SK-N-SH (cell line): ENCODE data around the gene BABAM2. TPM values are rescaled to one million over a fixed set of nuclear protein-coding genes. Genes with fewer than 3 reads are reported as not detected.

Experiments used
- CTCF ChIA-PET: fragments of 300-600, 350-600 bp; formaldehyde crosslinking; extraction: SDS; loops from one replicate; lab custom pipeline; 2021; lab: Yijun Ruan, JAX
- POLR2A ChIA-PET: fragments of 350-600 bp; sonication (Branson Sonifier 250); formaldehyde crosslinking; extraction: SDS; loops from one replicate; lab custom pipeline; 2020; ENCODE audit warnings: antibody characterized with exemption, inconsistent platforms; lab: Yijun Ruan, JAX
- DNase-seq: peaks from one replicate; pipeline ENCODE4 v3.0.0; 2012
- H2AFZ ChIP-seq: fragments of 200-600 bp; sonication (generic); 2 replicates; pipeline ENCODE4 v1.8.1; 2016; ENCODE audit warnings: antibody characterized with exemption, mild to moderate bottlenecking, low read depth
- H3F3A ChIP-seq: fragments of 200-600 bp; sonication (generic); replicated peaks from 2 replicates; pipeline ENCODE3; 2016; ENCODE audit warnings: antibody characterized with exemption, mild to moderate bottlenecking; ENCODE audit not compliant: insufficient read depth
- H3K27ac ChIP-seq, 2 experiments: fragments of 200-500 bp in 1 of 2; fragments of 200-600 bp in 1 of 2; sonication (Bioruptor generic) in 1 of 2; sonication (generic), shearing (Covaris generic) in 1 of 2; 2 replicates each; pipeline versions ENCODE4 v1.5.1 to v1.6.1; 2014 to 2016; ENCODE audit warnings: low read depth in 2 of 2, inconsistent platforms in 1 of 2, low read length in 1 of 2, mild to moderate bottlenecking in 1 of 2, mixed read lengths in 1 of 2
- H3K27me3 ChIP-seq: fragments of 200-600 bp; sonication (generic), shearing (Covaris generic); 2 replicates; pipeline ENCODE4 v1.6.1; 2016; ENCODE audit warnings: mixed run types; ENCODE audit not compliant: insufficient read depth
- H3K36me3 ChIP-seq, 2 experiments: fragments of 200-500 bp in 1 of 2; fragments of 200-600 bp in 1 of 2; sonication (Bioruptor generic) in 1 of 2; sonication (generic) in 1 of 2; replicated peaks in 1 of 2; 2 replicates each; pipeline versions ENCODE3 to v1.5.1; 2014 to 2016; ENCODE audit warnings: low read length in 1 of 2, mild to moderate bottlenecking in 1 of 2; ENCODE audit not compliant: insufficient read depth in 2 of 2, control insufficient read depth in 1 of 2
- H3K4me1 ChIP-seq, 2 experiments: fragments of 200-500 bp in 1 of 2; fragments of 200-600 bp in 1 of 2; sonication (Bioruptor generic) in 1 of 2; sonication (generic), shearing (Covaris generic) in 1 of 2; 2 replicates each; pipeline versions ENCODE4 v1.5.1 to v1.6.1; 2014 to 2016; ENCODE audit warnings: low read depth in 1 of 2, low read length in 1 of 2, mixed run types in 1 of 2; ENCODE audit not compliant: insufficient read depth in 2 of 2, control insufficient read depth in 1 of 2
- H3K4me2 ChIP-seq: fragments of 200-600 bp; sonication (generic), shearing (Covaris generic); 2 replicates; pipeline ENCODE4 v1.6.1; 2017; ENCODE audit warnings: mixed run types
- H3K4me3 ChIP-seq, 2 experiments: fragments of 200-500 bp in 1 of 2; fragments of 200-600 bp in 1 of 2; sonication (Bioruptor generic) in 1 of 2; sonication (generic), shearing (Covaris generic) in 1 of 2; 2 replicates each; pipeline versions ENCODE4 v1.5.1 to v1.8.1; 2014 to 2016; ENCODE audit warnings: low read depth in 2 of 2, inconsistent platforms in 1 of 2, low read length in 1 of 2, mild to moderate bottlenecking in 1 of 2, mixed read lengths in 1 of 2, moderate library complexity in 1 of 2
- H3K79me2 ChIP-seq: fragments of 200-600 bp; sonication (generic); 2 replicates; pipeline ENCODE4 v1.8.1; 2017; ENCODE audit warnings: mild to moderate bottlenecking; ENCODE audit not compliant: insufficient read depth
- H3K9ac ChIP-seq: fragments of 200-600 bp; sonication (generic); 2 replicates; pipeline ENCODE4 v1.6.1; 2017; ENCODE audit warnings: mixed run types
- H3K9me2 ChIP-seq: fragments of 200-600 bp; sonication (generic); 2 replicates; pipeline ENCODE4 v1.6.1; 2017; ENCODE audit warnings: mixed run types
- H3K9me3 ChIP-seq: fragments of 200-600 bp; sonication (generic); 2 replicates; pipeline ENCODE4 v1.6.1; 2017; ENCODE audit warnings: mixed run types, mild to moderate bottlenecking, moderate library complexity
- H4K20me1 ChIP-seq: fragments of 200-600 bp; sonication (generic); 2 replicates; pipeline ENCODE4 v1.6.1; 2017; ENCODE audit warnings: mild to moderate bottlenecking, mixed run types; ENCODE audit not compliant: insufficient read depth
- EP300 ChIP-seq, 2 experiments: IDR thresholded peaks; 2 replicates each; pipeline versions ENCODE4 v1.4.0 to v1.6.1; 2012; ENCODE audit warnings: borderline replicate concordance in 1 of 2, low read depth in 1 of 2, low read length in 1 of 2
- FOSL2 ChIP-seq: IDR thresholded peaks from 2 replicates; pipeline ENCODE4 v1.4.0; 2012; ENCODE audit warnings: low read depth, mild to moderate bottlenecking, moderate library complexity, borderline replicate concordance
- FOXJ3 ChIP-seq: sonication (generic); formaldehyde crosslinking; IDR thresholded peaks from 2 replicates; pipeline ENCODE4 v1.5.1; 2020; ENCODE audit warnings: mild to moderate bottlenecking, missing genetic modification reagents
- GATA2 ChIP-seq: sonication (generic); formaldehyde crosslinking; IDR thresholded peaks from 2 replicates; pipeline ENCODE4 v1.5.0; 2020; ENCODE audit warnings: mild to moderate bottlenecking, missing genetic modification reagents
- MAX ChIP-seq: IDR thresholded peaks from 2 replicates; pipeline ENCODE4 v1.4.0; 2012; ENCODE audit warnings: low read depth
- MEF2A ChIP-seq: IDR thresholded peaks from 2 replicates; pipeline ENCODE4 v1.4.0; 2012; ENCODE audit warnings: low read depth, borderline replicate concordance
- MXI1 ChIP-seq: IDR thresholded peaks from 2 replicates; pipeline ENCODE4 v1.6.1; 2012; ENCODE audit warnings: mild to moderate bottlenecking, low read depth, low read length, improper control_type of control experiment
- NFIC ChIP-seq: IDR thresholded peaks from 2 replicates; pipeline ENCODE4 v1.4.0; 2012; ENCODE audit warnings: borderline replicate concordance
- NRF1 ChIP-seq: IDR thresholded peaks from 2 replicates; pipeline ENCODE4 v1.6.1; 2012; ENCODE audit warnings: low read depth, mild to moderate bottlenecking, low read length
- RCOR1 ChIP-seq: fragments of 150-350 bp; IDR thresholded peaks from 2 replicates; pipeline ENCODE4 v1.6.1; 2017; ENCODE audit warnings: antibody characterized with exemption, low read length
- RFX5 ChIP-seq: IDR thresholded peaks from 2 replicates; pipeline ENCODE4 v1.6.1; 2012; ENCODE audit warnings: mild to moderate bottlenecking, improper control_type of control experiment, low read length
- SMC3 ChIP-seq: IDR thresholded peaks from 2 replicates; pipeline ENCODE4 v1.6.1; 2012; ENCODE audit warnings: low read depth, low read length, improper control_type of control experiment
- TCF12 ChIP-seq: IDR thresholded peaks from 2 replicates; pipeline ENCODE4 v1.4.0; 2012
- ZBTB33 ChIP-seq: IDR thresholded peaks from 2 replicates; pipeline ENCODE4 v1.4.0; 2012; ENCODE audit warnings: low read depth, borderline replicate concordance
- WGBS: methylation state at CpG from one replicate; pipeline ENCODE4 v1.1.6; 2017; ENCODE audit warnings: low lambda C conversion rate; 5-methylcytosine and 5-hydroxymethylcytosine counted together
- polyA plus RNA-seq, 3 experiments: library from polyadenylated mRNA; depleted of rRNA; stranded (reverse); fragments of >200 nt; gene quantifications; 2 replicates each; pipeline ENCODE4 v1.2.3, GENCODE V29; 2012

Gene BABAM2
- polyA plus RNA-seq, 1 of the 3 experiments (the other 2 are of a cell fraction): 34.0 TPM

- no peak overlapping the region for H3K4me2 ChIP-seq
- no peak for TF ChIP-seq MAX
- 0 out of 2 replicates have a peak, but pooled peaks have one; percentile 13 for TF ChIP-seq GATA2 (CRISPR knock-in tag)
- H2AFZ ChIP-seq: no peak overlapping the region
- no peaks in the 10 kb centered on the region for H3K9me2 ChIP-seq
- POLR2A ChIA-PET: interaction anchor here (1.1 to 2.1 kb wide), 3 partner anchors 14 to 49 kb away, joined by 3 to 5 read pairs (median 3); no protein-coding TSS in a partner anchor
- H3K9me3 ChIP-seq: no peaks in the 10 kb centered on the region
- H3K27ac ChIP-seq: no peak overlapping the region
- peaks cover 13 to 38% of the 10 kb centered on the region in 2 experiments; a peak in 2 of 4 replicates for H3K4me1 ChIP-seq
- no peaks in the 10 kb centered on the region for H4K20me1 ChIP-seq
- H3K4me3 ChIP-seq: no peak overlapping the region
- H3F3A ChIP-seq: peaks cover 11% of the 10 kb centered on the region
- H3K27me3 ChIP-seq: no peaks in the 10 kb centered on the region
- no peaks in the 10 kb centered on the region for H3K36me3 ChIP-seq
- 87% methylated on average over 17 of the region's 17 CpGs for WGBS
- no peaks in the 10 kb centered on the region for H3K79me2 ChIP-seq
- CTCF ChIA-PET: interaction anchor here (0.7 to 1.9 kb wide), 8 partner anchors 9 to 618 kb away, joined by 3 to 9 read pairs (median 4); no protein-coding TSS in a partner anchor
- no peak for DNase-seq
- no peak overlapping the region for H3K9ac ChIP-seq
These were observed 450.8 kb downstream of the BABAM2 start for GRCh38 chr2:28341208-28341891.

DNA sequence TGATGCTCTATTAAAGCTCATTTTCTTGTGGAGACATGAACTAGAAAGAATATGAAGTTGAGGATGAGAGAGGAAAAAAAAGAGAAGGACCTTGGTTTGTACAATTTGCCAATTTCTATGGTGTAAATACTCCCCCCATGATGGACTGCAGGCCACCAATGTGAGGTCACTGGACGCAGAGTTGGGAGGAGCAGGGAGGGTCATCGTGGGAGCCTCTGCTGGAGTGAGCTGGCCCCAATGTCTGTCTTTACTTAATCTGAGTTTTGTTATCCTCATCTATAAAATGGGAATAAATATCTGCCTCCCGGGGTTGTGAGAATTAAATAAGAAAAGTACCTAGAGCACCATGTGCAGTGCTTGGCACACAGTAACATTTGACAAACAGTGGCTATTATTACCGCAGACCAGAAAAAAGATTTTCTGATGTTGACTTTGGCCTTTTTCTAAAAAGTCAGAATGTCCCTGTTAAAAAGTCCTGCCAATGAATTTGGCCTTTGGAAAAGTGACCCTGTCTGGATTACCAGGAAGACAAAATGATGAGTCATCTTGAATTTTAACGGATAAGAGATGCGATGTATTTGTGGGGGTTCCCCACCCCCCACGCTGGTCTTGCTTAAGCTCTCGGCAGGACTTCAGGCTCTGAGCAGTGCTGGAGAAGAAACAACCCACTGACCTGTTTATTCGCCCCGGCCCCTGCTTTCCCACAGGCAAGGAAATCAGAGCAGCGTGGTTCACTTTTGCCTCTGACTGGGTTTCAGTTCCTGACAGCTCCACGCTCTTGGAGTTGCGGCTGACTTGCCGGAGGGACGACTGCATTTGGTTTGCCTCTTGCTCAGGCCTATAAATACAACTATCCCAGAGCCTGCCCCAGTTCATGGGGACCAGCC lies 451.8 kb downstream of the BABAM2 start:
- Histone ChIP-seq H3K9me2 (no peaks in the 10 kb centered on the region), H2AFZ (no peak overlapping the region), H3K9me3 (no peaks in the 10 kb centered on the region), H3K36me3 (no peaks in the 10 kb centered on the region), H3F3A (peaks cover 11% of the 10 kb centered on the region), H3K4me3 (no peak overlapping the region), H3K27ac (peak overlapping the region in 1 of 2 experiments; percentile 26; a peak in 1 of 4 replicates), H3K79me2 (no peaks in the 10 kb centered on the region), H3K4me1 (peaks cover 13 to 47% of the 10 kb centered on the region in 2 experiments; a peak in 2 of 4 replicates), H3K4me2 (peak overlapping the region; percentile 16; the same call in 1 of the 2 replicates), H3K9ac (no peak overlapping the region), H3K27me3 (no peaks in the 10 kb centered on the region), H4K20me1 (no peaks in the 10 kb centered on the region)
- CTCF ChIA-PET: interaction anchor here (0.7 to 1.1 kb wide), 4 partner anchors 15 to 619 kb away, joined by 3 to 4 read pairs (median 4); no protein-coding TSS in a partner anchor
- WGBS: 70% methylated on average over 15 of the region's 15 CpGs
- POLR2A ChIA-PET: interaction anchor here (1.2 to 2.1 kb wide), 2 partner anchors 13 to 48 kb away, joined by 3 to 5 read pairs; no protein-coding TSS in a partner anchor
- TF ChIP-seq SMC3: no peak
- TF ChIP-seq FOXJ3: no peak
- TF ChIP-seq EP300 (IDR thresholded peaks at IDR 0.05; ENCODE audit: borderline replicate concordance in 1 of 2, low read depth in 1 of 2, low read length in 1 of 2): peak in 1 of 2 experiments; percentile 20; a peak in 1 of 4 replicates
- TF ChIP-seq MXI1: no peak
- TF ChIP-seq MEF2A: no peak
- no peak for TF ChIP-seq NRF1
- peak; percentile 17; the same call in 1 of the 2 replicates for TF ChIP-seq NFIC
- TF ChIP-seq GATA2 (CRISPR knock-in tag): no peak
- no peak for TF ChIP-seq RFX5
- TF ChIP-seq ZBTB33: no peak
- no peak for TF ChIP-seq RCOR1
- no peak; the same call in 1 of the 2 replicates for TF ChIP-seq FOSL2
- TF ChIP-seq TCF12: peak; percentile 39; the same call in 1 of the 2 replicates
- DNase-seq: no peak
